ENCODE results near the gene TXNDC5.

- TF ChIP-seq EZH2 (IDR thresholded peaks at IDR 0.05; ENCODE audit: borderline replicate concordance, insufficient read depth, low read length, poor library complexity, severe bottlenecking) = no peak
- TF ChIP-seq POLR2AphosphoS5 (IDR thresholded peaks at IDR 0.05) = no peak
- TF ChIP-seq CTCF (IDR thresholded peaks at IDR 0.05; ENCODE audit: poor library complexity, severe bottlenecking) = no peak
- no peak for TF ChIP-seq EP300 (conservative IDR thresholded peaks at IDR 0.05; ENCODE audit: poor library complexity, severe bottlenecking)
- no peak for TF ChIP-seq MXI1 (conservative IDR thresholded peaks at IDR 0.05; ENCODE audit: poor library complexity, severe bottlenecking)
- TF ChIP-seq, protein P1, sequence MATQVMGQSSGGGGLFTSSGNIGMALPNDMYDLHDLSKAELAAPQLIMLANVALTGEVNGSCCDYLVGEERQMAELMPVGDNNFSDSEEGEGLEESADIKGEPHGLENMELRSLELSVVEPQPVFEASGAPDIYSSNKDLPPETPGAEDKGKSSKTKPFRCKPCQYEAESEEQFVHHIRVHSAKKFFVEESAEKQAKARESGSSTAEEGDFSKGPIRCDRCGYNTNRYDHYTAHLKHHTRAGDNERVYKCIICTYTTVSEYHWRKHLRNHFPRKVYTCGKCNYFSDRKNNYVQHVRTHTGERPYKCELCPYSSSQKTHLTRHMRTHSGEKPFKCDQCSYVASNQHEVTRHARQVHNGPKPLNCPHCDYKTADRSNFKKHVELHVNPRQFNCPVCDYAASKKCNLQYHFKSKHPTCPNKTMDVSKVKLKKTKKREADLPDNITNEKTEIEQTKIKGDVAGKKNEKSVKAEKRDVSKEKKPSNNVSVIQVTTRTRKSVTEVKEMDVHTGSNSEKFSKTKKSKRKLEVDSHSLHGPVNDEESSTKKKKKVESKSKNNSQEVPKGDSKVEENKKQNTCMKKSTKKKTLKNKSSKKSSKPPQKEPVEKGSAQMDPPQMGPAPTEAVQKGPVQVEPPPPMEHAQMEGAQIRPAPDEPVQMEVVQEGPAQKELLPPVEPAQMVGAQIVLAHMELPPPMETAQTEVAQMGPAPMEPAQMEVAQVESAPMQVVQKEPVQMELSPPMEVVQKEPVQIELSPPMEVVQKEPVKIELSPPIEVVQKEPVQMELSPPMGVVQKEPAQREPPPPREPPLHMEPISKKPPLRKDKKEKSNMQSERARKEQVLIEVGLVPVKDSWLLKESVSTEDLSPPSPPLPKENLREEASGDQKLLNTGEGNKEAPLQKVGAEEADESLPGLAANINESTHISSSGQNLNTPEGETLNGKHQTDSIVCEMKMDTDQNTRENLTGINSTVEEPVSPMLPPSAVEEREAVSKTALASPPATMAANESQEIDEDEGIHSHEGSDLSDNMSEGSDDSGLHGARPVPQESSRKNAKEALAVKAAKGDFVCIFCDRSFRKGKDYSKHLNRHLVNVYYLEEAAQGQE (IDR thresholded peaks at IDR 0.05; ENCODE audit: borderline replicate concordance) = no peak
- TF ChIP-seq RAD21 (conservative IDR thresholded peaks at IDR 0.05) = no peak
Observed at GRCh38 chr6:7954477-7955200, 44.1 kb upstream of the TXNDC5 start.

Data from neural cell (in vitro differentiated cells).